H1 (cell line): Measurements from ENCODE around the gene TMEM108. TPM values are rescaled to one million over a fixed set of nuclear protein-coding genes. Genes with fewer than 3 reads are reported as not detected.

Experiments
- CTCF ChIA-PET: fragments of 300-600 bp; sonication (Branson Sonifier 250); formaldehyde crosslinking; loops from one replicate; lab custom pipeline; 2021; ENCODE audit not compliant: partially characterized antibody; lab: Charles Lee
- POLR2A ChIA-PET: fragments of 300-600 bp; sonication (Branson Sonifier 250); formaldehyde crosslinking; loops from one replicate; lab custom pipeline; 2021; ENCODE audit warnings: inconsistent platforms; ENCODE audit not compliant: partially characterized antibody; lab: Charles Lee
- DNase-seq, 2 experiments: peaks; one replicate each; pipeline versions ENCODE4 v3.0.0 to v3.0.0-alpha.2; 2010 to 2022; ENCODE audit warnings: low spot score in 2 of 2, low read depth in 1 of 2, mixed read lengths in 1 of 2
- FAIRE-seq: peaks from 2 replicates; lab custom pipeline; 2011; peaks lifted over from hg19 to GRCh38; lab: Jason Lieb, UNC
- H2AFZ ChIP-seq: 2 replicates; pipeline ENCODE4 v1.8.1; 2012; ENCODE audit warnings: low read length, inconsistent platforms
- H2AK5ac ChIP-seq: 2 replicates; pipeline ENCODE4 v1.6.1; 2013; ENCODE audit warnings: low read depth, low read length
- H2BK120ac ChIP-seq: replicated peaks from 2 replicates; pipeline ENCODE3; 2013; ENCODE audit warnings: low read depth, low read length, inconsistent platforms
- H2BK12ac ChIP-seq: 2 replicates; pipeline ENCODE4 v1.6.1; 2013; ENCODE audit warnings: low read depth, low read length
- H2BK15ac ChIP-seq: 2 replicates; pipeline ENCODE4 v1.6.1; 2013; ENCODE audit warnings: low read length
- H2BK20ac ChIP-seq: 2 replicates; pipeline ENCODE4 v1.6.1; 2013; ENCODE audit warnings: low read length
- H2BK5ac ChIP-seq: 2 replicates; pipeline ENCODE4 v1.6.1; 2013; ENCODE audit warnings: low read depth, low read length
- H3K14ac ChIP-seq: 2 replicates; pipeline ENCODE4 v1.6.1; 2013; ENCODE audit warnings: inconsistent platforms; ENCODE audit not compliant: insufficient read length
- H3K18ac ChIP-seq: 2 replicates; pipeline ENCODE4 v1.6.1; 2013; ENCODE audit warnings: low read length; ENCODE audit errors: extremely low read depth
- H3K23ac ChIP-seq: 2 replicates; pipeline ENCODE4 v1.6.1; 2013; ENCODE audit warnings: inconsistent platforms; ENCODE audit not compliant: insufficient read length
- H3K23me2 ChIP-seq: 2 replicates; pipeline ENCODE4 v1.6.1; 2013; ENCODE audit warnings: low read depth, low read length
- H3K27ac ChIP-seq: 2 replicates; pipeline ENCODE4 v1.6.1; 2011; ENCODE audit warnings: low read depth, low read length, inconsistent platforms
- H3K27me3 ChIP-seq, 4 experiments: replicated peaks in 1 of 4; 1 replicate in 1 of 4; 2 replicates in 3 of 4; pipeline versions ENCODE4 v1.6.1 to v1.8.1; 2011 to 2013; ENCODE audit warnings: low read length in 3 of 4, mild to moderate bottlenecking in 3 of 4, inconsistent platforms in 2 of 4, mixed read lengths in 2 of 4, moderate library complexity in 1 of 4; ENCODE audit not compliant: control insufficient read depth in 3 of 4, insufficient read depth in 3 of 4; ENCODE audit errors: extremely low read depth in 1 of 4
- H3K36me3 ChIP-seq, 4 experiments: 2 replicates each; pipeline versions ENCODE4 v1.6.1 to v1.8.1; 2011 to 2013; ENCODE audit warnings: mild to moderate bottlenecking in 4 of 4, low read length in 3 of 4, moderate library complexity in 2 of 4, control low read depth in 1 of 4, inconsistent platforms in 1 of 4; ENCODE audit not compliant: insufficient read depth in 4 of 4, control insufficient read depth in 2 of 4
- H3K4ac ChIP-seq: replicated peaks from 2 replicates; pipeline ENCODE3; 2013; ENCODE audit warnings: low read length, low read depth, mixed read lengths, inconsistent platforms; ENCODE audit not compliant: insufficient read length
- H3K4me1 ChIP-seq, 4 experiments: replicated peaks in 1 of 4; 1 replicate in 1 of 4; 2 replicates in 3 of 4; pipeline versions ENCODE4 v1.6.1 to v1.8.1; 2011 to 2013; ENCODE audit warnings: low read length in 3 of 4, inconsistent platforms in 2 of 4, mixed read lengths in 1 of 4; ENCODE audit not compliant: insufficient read depth in 4 of 4, control insufficient read depth in 3 of 4
- H3K4me2 ChIP-seq, 2 experiments: 2 replicates each; pipeline versions ENCODE4 v1.6.1 to v1.8.1; 2011 to 2013; ENCODE audit warnings: low read depth in 2 of 2, low read length in 2 of 2, control low read depth in 1 of 2, inconsistent platforms in 1 of 2, mild to moderate bottlenecking in 1 of 2; ENCODE audit not compliant: insufficient read depth in 1 of 2
- H3K4me3 ChIP-seq, 4 experiments: fragments of 200-600, 300-600 bp in 1 of 4; sonication (generic), shearing (Covaris generic), sonication (Bioruptor Twin) in 1 of 4; 2 replicates each; pipeline versions ENCODE4 v1.5.1 to v1.8.1; 2011 to 2016; ENCODE audit warnings: low read length in 4 of 4, low read depth in 3 of 4, control low read depth in 2 of 4, inconsistent platforms in 2 of 4, mild to moderate bottlenecking in 2 of 4, mixed read lengths in 1 of 4, moderate library complexity in 1 of 4; ENCODE audit not compliant: insufficient read depth in 2 of 4; ENCODE audit errors: extremely low read depth in 1 of 4
- H3K56ac ChIP-seq: replicated peaks from 2 replicates; pipeline ENCODE3; 2013; ENCODE audit warnings: low read depth, mild to moderate bottlenecking, mixed read lengths, low read length, inconsistent platforms; ENCODE audit not compliant: insufficient read length
- H3K79me1 ChIP-seq: 2 replicates; pipeline ENCODE4 v1.6.1; 2013; ENCODE audit warnings: low read depth, low read length, control low read depth
- H3K79me2 ChIP-seq, 2 experiments: 2 replicates each; pipeline versions ENCODE4 v1.6.1 to v1.8.1; 2012 to 2013; ENCODE audit warnings: low read length in 2 of 2, mild to moderate bottlenecking in 2 of 2, inconsistent platforms in 1 of 2; ENCODE audit not compliant: insufficient read depth in 2 of 2, control insufficient read depth in 1 of 2
- H3K9ac ChIP-seq, 4 experiments: replicated peaks in 1 of 4; 1 replicate in 1 of 4; 2 replicates in 3 of 4; pipeline versions ENCODE4 v1.6.1 to v1.8.1; 2011 to 2013; ENCODE audit warnings: low read depth in 3 of 4, low read length in 3 of 4, control low read depth in 2 of 4, mild to moderate bottlenecking in 2 of 4, moderate library complexity in 2 of 4, inconsistent platforms in 1 of 4; ENCODE audit errors: extremely low read depth in 1 of 4
- H3K9me3 ChIP-seq, 2 experiments: 2 replicates each; pipeline versions ENCODE4 v1.6.1 to v1.8.1; 2012 to 2013; ENCODE audit warnings: mild to moderate bottlenecking in 2 of 2, moderate library complexity in 2 of 2, control low read depth in 1 of 2, inconsistent platforms in 1 of 2, low read depth in 1 of 2, low read length in 1 of 2, mixed read lengths in 1 of 2; ENCODE audit not compliant: insufficient read depth in 2 of 2
- H4K20me1 ChIP-seq, 2 experiments: replicated peaks in 1 of 2; 2 replicates each; pipeline versions ENCODE3 to v1.8.1; 2011 to 2013; ENCODE audit warnings: inconsistent platforms in 2 of 2, low read length in 2 of 2, mild to moderate bottlenecking in 1 of 2; ENCODE audit not compliant: insufficient read depth in 2 of 2, control insufficient read depth in 1 of 2
- H4K5ac ChIP-seq: 2 replicates; pipeline ENCODE4 v1.6.1; 2013; ENCODE audit warnings: low read length, low read depth, mixed read lengths, inconsistent platforms; ENCODE audit not compliant: insufficient read length
- H4K8ac ChIP-seq: 2 replicates; pipeline ENCODE4 v1.8.0; 2013; ENCODE audit warnings: mild to moderate bottlenecking, moderate library complexity, low read length, inconsistent platforms; ENCODE audit not compliant: insufficient read depth; ENCODE audit errors: extremely low read depth
- H4K91ac ChIP-seq: replicated peaks from 2 replicates; pipeline ENCODE3; 2013; ENCODE audit warnings: low read length, mixed read lengths, inconsistent platforms; ENCODE audit not compliant: insufficient read length
- HDAC2 ChIP-seq, 2 experiments: fragments of 300-600 bp in 1 of 2; sonication (generic) in 1 of 2; IDR thresholded peaks; 2 replicates each; pipeline ENCODE4 v1.6.1; 2011 to 2012; ENCODE audit warnings: low read depth in 2 of 2, low read length in 2 of 2, mild to moderate bottlenecking in 2 of 2, moderate library complexity in 2 of 2, borderline replicate concordance in 1 of 2, inconsistent platforms in 1 of 2
- RAD21 ChIP-seq, 2 experiments: IDR thresholded peaks in 1 of 2; conservative IDR thresholded peaks in 1 of 2; 2 replicates each; pipeline ENCODE4 v1.6.1; 2011; ENCODE audit warnings: low read depth in 2 of 2, low read length in 2 of 2, improper control_type of control experiment in 1 of 2, inconsistent platforms in 1 of 2, mild to moderate bottlenecking in 1 of 2, moderate library complexity in 1 of 2
- WGBS, 2 experiments: shearing (Covaris generic) in 1 of 2; methylation state at CpG; one replicate each; pipeline versions ENCODE4 v1.1.6 to v1.1.7; 2013 to 2015; ENCODE audit warnings: low lambda C conversion rate in 2 of 2, mixed read lengths in 2 of 2, inconsistent platforms in 1 of 2, low coverage in 1 of 2, missing lambda C conversion rate in 1 of 2; ENCODE audit not compliant: insufficient replicate concordance in 2 of 2, insufficient coverage in 1 of 2, insufficient read length in 1 of 2; ENCODE audit errors: extremely low coverage in 1 of 2, missing lambda C conversion rate in 1 of 2; 5-methylcytosine and 5-hydroxymethylcytosine counted together
- polyA plus RNA-seq, 7 experiments: library from polyadenylated mRNA; depleted of rRNA in 3 of 7; stranded (reverse) in 5 of 7; unstranded in 2 of 7; fragments of >200 nt in 5 of 7; fragments of 200-250 nt in 2 of 7; gene quantifications; 1 replicate in 5 of 7; 2 replicates in 1 of 7; 4 replicates in 1 of 7; pipeline versions ENCODE4 v1.2.1 to v1.2.3, GENCODE V29; 2011 to 2013; ENCODE audit warnings: missing spikeins in 2 of 7, mixed read lengths in 2 of 7
- total RNA-seq: library from RNA; stranded (reverse); fragmentation: NEBNext Ultra II Directional; extraction: Animal tissue kit (Norgen Biotek cat#: 25700); gene quantifications from 2 replicates; pipeline ENCODE4 v1.2.1, GENCODE V29; 2021

The TMEM108 gene
- total and polyA plus RNA-seq, 2 of the 8 experiments (the other 6 are each of a cell fraction or from before 2014, with no cell fraction given), result 14.3 to 16.2 TPM

DNA sequence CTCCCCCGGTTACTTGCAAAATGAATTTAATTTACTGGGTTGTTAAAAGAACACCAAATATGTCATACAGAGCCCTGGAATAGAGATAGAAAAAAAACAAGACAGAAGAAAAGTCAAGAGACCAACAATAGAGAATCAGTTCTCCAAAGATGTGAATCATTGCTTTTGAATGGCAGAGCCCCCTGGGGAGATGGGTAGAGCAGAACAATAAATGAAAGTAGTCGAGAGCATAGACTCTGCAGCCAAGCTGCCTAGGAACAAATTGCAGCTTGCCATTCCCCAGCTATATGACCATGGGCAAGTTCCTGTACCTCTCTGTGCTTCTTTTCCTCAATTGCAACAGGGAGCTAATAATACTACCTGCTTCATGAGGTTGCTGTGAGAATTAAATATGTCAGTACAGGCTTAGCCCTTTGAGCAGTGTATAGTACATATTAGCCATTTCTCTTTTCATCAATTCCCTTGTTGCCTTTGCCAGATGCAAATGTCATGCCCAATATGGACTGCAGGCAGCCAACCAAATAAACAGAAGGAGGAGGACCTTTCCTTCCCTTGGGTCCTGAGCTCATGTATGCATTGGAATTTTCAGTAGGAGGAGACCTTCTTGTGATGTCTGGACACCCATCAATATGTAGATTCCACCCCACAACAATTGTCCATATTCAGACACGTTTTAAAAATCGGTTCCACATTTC lies 336.7 kb downstream of the TMEM108 start:
- no peaks in the 10 kb centered on the region for H4K20me1 ChIP-seq
- H2AK5ac ChIP-seq, result no peak overlapping the region
- CTCF ChIA-PET, result interaction anchor here (0.7 to 18.0 kb wide), 8 partner anchors 3 to 649 kb away, joined by 3 to 189 read pairs (median 10); no protein-coding TSS in a partner anchor
- peaks cover 0 to 10% (median 8%) of the 10 kb centered on the region in 4 experiments; a peak in 5 of 7 replicates for H3K4me1 ChIP-seq
- FAIRE-seq (no peak), DNase-seq (no peak)
- POLR2A ChIA-PET, result interaction anchor here (0.6 to 1.1 kb wide), 2 partner anchors 9 to 338 kb away, joined by 3 read pairs; no protein-coding TSS in a partner anchor
- no peaks in the 10 kb centered on the region for H3K27me3 ChIP-seq
- H4K91ac ChIP-seq, result no peak overlapping the region
- WGBS, 2 experiments, result 68% methylated on average over 4 of the region's 4 CpGs; no CpG with 5 or more reads in 1 of the 2 experiments
- H3K4ac ChIP-seq, result no peak overlapping the region
- no peak overlapping the region for H2BK120ac ChIP-seq
- H2BK5ac ChIP-seq, result no peak overlapping the region
- no peaks in the 10 kb centered on the region for H3K36me3 ChIP-seq
- H3K9ac ChIP-seq, result no peak overlapping the region
- H3K79me1 ChIP-seq, result no peaks in the 10 kb centered on the region
- no peak overlapping the region for H3K4me3 ChIP-seq
- no peak overlapping the region for H2AFZ ChIP-seq
- H4K8ac ChIP-seq, result no peak overlapping the region
- H4K5ac ChIP-seq, result no peak overlapping the region
- no peak overlapping the region for H3K14ac ChIP-seq
- TF ChIP-seq HDAC2 (IDR thresholded peaks at IDR 0.05; ENCODE audit: borderline replicate concordance in 1 of 2, low read depth in 2 of 2, low read length in 2 of 2) (no peak), RAD21 (IDR thresholded peaks at IDR 0.05 in 1 of 2, conservative IDR thresholded peaks at IDR 0.05 in 1 of 2; ENCODE audit: low read depth in 2 of 2, low read length in 2 of 2) (0 out of 4 replicates have a peak, but pooled peaks of 1 of the 2 experiments have one; percentile 2)
- no peak overlapping the region for H3K56ac ChIP-seq
- H3K79me2 ChIP-seq, result no peaks in the 10 kb centered on the region
- no peak overlapping the region for H3K18ac ChIP-seq
- H2BK12ac ChIP-seq, result no peak overlapping the region
- H3K23me2 ChIP-seq, result no peaks in the 10 kb centered on the region
- no peak overlapping the region for H2BK20ac ChIP-seq
- H3K9me3 ChIP-seq, result no peaks in the 10 kb centered on the region
- no peak overlapping the region for H3K27ac ChIP-seq
- 0 out of 4 replicates have a peak overlapping the region, but pooled peaks of 1 of the 2 experiments have one; percentile 6 for H3K4me2 ChIP-seq
- H3K23ac ChIP-seq, result no peak overlapping the region
- no peak overlapping the region for H2BK15ac ChIP-seq
